ENCODE data around the gene GRHPR.

The GRHPR gene

GRCh38 chr9:37406603-37407401 lies 15.7 kb upstream of the GRHPR start:
- no peaks in the 10 kb centered on the region for H3K36me3 ChIP-seq (ENCODE audit: insufficient read depth, low read length)
- no peak for DNase-seq (ENCODE audit: low read depth, low spot score)
- no peaks in the 10 kb centered on the region for H3K9me3 ChIP-seq (ENCODE audit: low read depth, low read length)
- H3K27ac ChIP-seq: no peak overlapping the region
- no peak overlapping the region for H3K9ac ChIP-seq (ENCODE audit: insufficient read length)
- TF ChIP-seq POLR2AphosphoS5 (IDR thresholded peaks at IDR 0.05; ENCODE audit: borderline replicate concordance, low read depth, low read length): no peak
- TF ChIP-seq FOXP2 (optimal IDR thresholded peaks at IDR 0.05; ENCODE audit: control extremely low read depth, extremely low read length, insufficient read depth): no peak
- TF ChIP-seq EZH2 (IDR thresholded peaks at IDR 0.05): no peak
- no peak overlapping the region for H3K4me3 ChIP-seq

- Histone ChIP-seq H3K27ac (no peak overlapping the region), H3K9ac (ENCODE audit: insufficient read length) (no peak overlapping the region), H3K9me3 (ENCODE audit: low read depth, low read length) (no peaks in the 10 kb centered on the region), H3K36me3 (ENCODE audit: insufficient read depth, low read length) (no peaks in the 10 kb centered on the region), H3K4me3 (no peak overlapping the region)
- TF ChIP-seq EZH2 (IDR thresholded peaks at IDR 0.05) (no peak), FOXP2 (optimal IDR thresholded peaks at IDR 0.05; ENCODE audit: control extremely low read depth, extremely low read length, insufficient read depth) (no peak), POLR2AphosphoS5 (IDR thresholded peaks at IDR 0.05; ENCODE audit: borderline replicate concordance, low read depth, low read length) (no peak)
- no peak for DNase-seq (ENCODE audit: low read depth, low spot score)
These were observed 15.0 kb upstream of the GRHPR start for GRCh38 chr9:37407468-37407867.

GRCh38 chr9:37408933-37409710 lies 13.4 kb upstream of the GRHPR start:
- no peaks in the 10 kb centered on the region for H3K9me3 ChIP-seq (ENCODE audit: low read depth, low read length)
- H3K9ac ChIP-seq (ENCODE audit: insufficient read length): no peak overlapping the region
- no peak overlapping the region for H3K4me3 ChIP-seq
- TF ChIP-seq POLR2AphosphoS5 (IDR thresholded peaks at IDR 0.05; ENCODE audit: borderline replicate concordance, low read depth, low read length) (no peak), EZH2 (IDR thresholded peaks at IDR 0.05) (no peak)
- no peak for DNase-seq (ENCODE audit: low read depth, low spot score)
- H3K27ac ChIP-seq: no peak overlapping the region
- H3K36me3 ChIP-seq (ENCODE audit: insufficient read depth, low read length): no peaks in the 10 kb centered on the region

- no peak for DNase-seq (ENCODE audit: low read depth, low spot score)
- Histone ChIP-seq H3K36me3 (ENCODE audit: insufficient read depth, low read length) (no peaks in the 10 kb centered on the region), H3K4me3 (no peak overlapping the region), H3K9ac (ENCODE audit: insufficient read length) (no peak overlapping the region), H3K9me3 (ENCODE audit: low read depth, low read length) (no peaks in the 10 kb centered on the region), H3K27ac (no peak overlapping the region)
- no peak for TF ChIP-seq EZH2 (IDR thresholded peaks at IDR 0.05)
These were observed 12.1 kb upstream of the GRHPR start for GRCh38 chr9:37410354-37410861.

- H3K27ac ChIP-seq: no peak overlapping the region
These were observed 11.3 kb upstream of the GRHPR start for GRCh38 chr9:37410969-37411785.

GRCh38 chr9:37412431-37413151 lies 9.9 kb upstream of the GRHPR start:
- no peaks in the 10 kb centered on the region for H3K36me3 ChIP-seq (ENCODE audit: insufficient read depth, low read length)
- H3K9me3 ChIP-seq (ENCODE audit: low read depth, low read length): no peaks in the 10 kb centered on the region
- H3K9ac ChIP-seq (ENCODE audit: insufficient read length): no peak overlapping the region
- TF ChIP-seq FOXP2 (optimal IDR thresholded peaks at IDR 0.05; ENCODE audit: control extremely low read depth, extremely low read length, insufficient read depth): no peak
- TF ChIP-seq POLR2AphosphoS5 (IDR thresholded peaks at IDR 0.05; ENCODE audit: borderline replicate concordance, low read depth, low read length): no peak
- no peak for TF ChIP-seq EZH2 (IDR thresholded peaks at IDR 0.05)
- no peak for DNase-seq (ENCODE audit: low read depth, low spot score)
- H3K4me3 ChIP-seq: no peak overlapping the region
- no peak overlapping the region for H3K27ac ChIP-seq

More at GRCh38 chr9:37410969-37411785, 11.3 kb upstream of the GRHPR start:
- no peak for TF ChIP-seq FOXP2 (optimal IDR thresholded peaks at IDR 0.05; ENCODE audit: control extremely low read depth, extremely low read length, insufficient read depth)
- TF ChIP-seq EZH2 (IDR thresholded peaks at IDR 0.05): no peak
- no peak for TF ChIP-seq POLR2AphosphoS5 (IDR thresholded peaks at IDR 0.05; ENCODE audit: borderline replicate concordance, low read depth, low read length)
- no peak for DNase-seq (ENCODE audit: low read depth, low spot score)
- H3K9ac ChIP-seq (ENCODE audit: insufficient read length): no peak overlapping the region
- H3K36me3 ChIP-seq (ENCODE audit: insufficient read depth, low read length): no peaks in the 10 kb centered on the region
- no peaks in the 10 kb centered on the region for H3K9me3 ChIP-seq (ENCODE audit: low read depth, low read length)
- no peak overlapping the region for H3K4me3 ChIP-seq

GRCh38 chr9:37413311-37413710 lies 9.2 kb upstream of the GRHPR start:
- no peak for TF ChIP-seq EZH2 (IDR thresholded peaks at IDR 0.05)
- TF ChIP-seq POLR2AphosphoS5 (IDR thresholded peaks at IDR 0.05; ENCODE audit: borderline replicate concordance, low read depth, low read length): no peak
- no peak for TF ChIP-seq FOXP2 (optimal IDR thresholded peaks at IDR 0.05; ENCODE audit: control extremely low read depth, extremely low read length, insufficient read depth)
- H3K27ac ChIP-seq: no peak overlapping the region
- H3K9me3 ChIP-seq (ENCODE audit: low read depth, low read length): no peaks in the 10 kb centered on the region
- no peak overlapping the region for H3K9ac ChIP-seq (ENCODE audit: insufficient read length)
- no peak for DNase-seq (ENCODE audit: low read depth, low spot score)
- no peaks in the 10 kb centered on the region for H3K36me3 ChIP-seq (ENCODE audit: insufficient read depth, low read length)
- no peak overlapping the region for H3K4me3 ChIP-seq

Measured in SK-N-MC (cell line).